Fibroblast of skin of left quadriceps (primary cell): ENCODE results near the gene EIF2B2.

ENCODE experiments used
- DNase-seq, 2 experiments: peaks; one replicate each; pipeline ENCODE4 v3.0.0-alpha.2; 2013; ENCODE audit warnings: low read depth in 2 of 2

The EIF2B2 gene

GRCh38 chr14:75002392-75003249 lies at the start of gene EIF2B2:
Gene EIF2B2, plus strand, starts transcription at chr14:75002921. Its CDS starts 70 bp downstream, at chr14:75002991.
- DNase-seq = peak; percentile 92 to 93

GRCh38 chr14:74953686-74954085 lies 49.0 kb upstream of the EIF2B2 start:
- no peak for DNase-seq

GRCh38 chr14:74954232-74954946 lies 48.3 kb upstream of the EIF2B2 start:
- DNase-seq = no peak

- DNase-seq = no peak
Observed at GRCh38 chr14:74954947-74955228, 47.8 kb upstream of the EIF2B2 start.

GRCh38 chr14:74955229-74956026 lies 47.3 kb upstream of the EIF2B2 start, which contains the start of gene PGF:
Gene PGF, minus strand, starts transcription at chr14:74955597. Its CDS starts 355 bp downstream, at chr14:74955242.
- no peak for DNase-seq

GRCh38 chr14:74956027-74956279 lies 46.8 kb upstream of the EIF2B2 start:
- DNase-seq = no peak

- no peak for DNase-seq
Observed at GRCh38 chr14:74956280-74957072, 46.2 kb upstream of the EIF2B2 start.

GRCh38 chr14:74959596-74960180 lies 43.0 kb upstream of the EIF2B2 start:
- no peak for DNase-seq

- no peak for DNase-seq
Observed at GRCh38 chr14:74960736-74961135, 42.0 kb upstream of the EIF2B2 start.

GRCh38 chr14:74961238-74961911 lies 41.3 kb upstream of the EIF2B2 start:
- DNase-seq = no peak

- no peak for DNase-seq
Observed at GRCh38 chr14:74962046-74962445, 40.7 kb upstream of the EIF2B2 start.

- DNase-seq = no peak
Observed at GRCh38 chr14:74962493-74962892, 40.2 kb upstream of the EIF2B2 start.

GRCh38 chr14:74963178-74963704 lies 39.5 kb upstream of the EIF2B2 start:
- no peak for DNase-seq

GRCh38 chr14:74963705-74964271 lies 38.9 kb upstream of the EIF2B2 start:
- DNase-seq = no peak

- DNase-seq = no peak
Observed at GRCh38 chr14:74964787-74965485, 37.8 kb upstream of the EIF2B2 start.

- DNase-seq = no peak
Observed at GRCh38 chr14:74965486-74966153, 37.1 kb upstream of the EIF2B2 start.

- DNase-seq = no peak
Observed at GRCh38 chr14:74968811-74969210, 33.9 kb upstream of the EIF2B2 start.

GRCh38 chr14:74973003-74973653 lies 29.6 kb upstream of the EIF2B2 start:
- no peak for DNase-seq
